Epithelial cell of proximal tubule (primary cell): ENCODE results near the gene KAT6B. TPM values are rescaled to one million over a fixed set of nuclear protein-coding genes. Genes with fewer than 3 reads are reported as not detected.

ENCODE experiments used
- DNase-seq: peaks from one replicate; pipeline ENCODE4 v3.0.0-alpha.2; 2011; ENCODE audit warnings: low read depth
- H3K4me3 ChIP-seq: 2 replicates; pipeline ENCODE4 v1.5.1; 2011; ENCODE audit warnings: low read depth, mild to moderate bottlenecking, low read length
- CTCF ChIP-seq: conservative IDR thresholded peaks from 2 replicates; pipeline ENCODE4 v1.5.1; 2012; ENCODE audit warnings: low read depth, mild to moderate bottlenecking, low read length
- total RNA-seq: library from RNA; depleted of rRNA; stranded (reverse); fragments of >200 nt; gene quantifications from 2 replicates; pipeline ENCODE4 v1.2.3, GENCODE V29; 2015

KAT6B gene
- total RNA-seq, 1 donor from 2014 or later, result 10.1 TPM

- H3K4me3 ChIP-seq, result no peak overlapping the region
- DNase-seq, result no peak
Measured at GRCh38 chr10:74923556-74923955, 97.2 kb downstream of the KAT6B start.

GRCh38 chr10:74924251-74924963 is 98.0 kb downstream of the KAT6B start:
- no peak overlapping the region for H3K4me3 ChIP-seq
- peak; percentile 95 for DNase-seq
- TF ChIP-seq CTCF, result no peak

More at GRCh38 chr10:74923556-74923955, 97.2 kb downstream of the KAT6B start:
- no peak for TF ChIP-seq CTCF

- H3K4me3 ChIP-seq, result no peak overlapping the region
- DNase-seq, result no peak
- TF ChIP-seq CTCF, result no peak
Measured at GRCh38 chr10:74925291-74925690, 98.9 kb downstream of the KAT6B start.

DNA sequence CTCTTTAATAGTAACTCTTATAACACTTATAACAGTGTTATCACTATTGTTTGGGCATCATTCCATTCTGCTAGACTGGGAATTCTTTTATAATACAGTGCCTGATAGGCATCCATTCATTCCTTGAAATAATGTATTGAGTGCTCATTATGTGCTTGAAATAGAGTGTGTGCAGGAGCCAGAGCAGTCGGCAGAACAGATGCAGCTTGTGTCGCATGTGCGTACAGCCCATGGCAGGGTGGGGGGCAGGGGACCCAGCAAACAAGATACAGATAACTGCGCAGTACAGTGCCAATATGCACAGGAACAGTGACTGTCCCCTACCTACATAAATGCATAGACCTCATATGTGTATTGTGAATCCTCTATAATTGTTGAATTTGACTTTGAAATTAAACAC is 99.3 kb downstream of the KAT6B start:
- no peak for TF ChIP-seq CTCF
- no peak for DNase-seq

GRCh38 chr10:74926791-74927585 is 100.6 kb downstream of the KAT6B start:
- DNase-seq, result no peak
- no peak overlapping the region for H3K4me3 ChIP-seq
- no peak for TF ChIP-seq CTCF

More for the DNA sequence above, 99.3 kb downstream of the KAT6B start:
- no peak overlapping the region for H3K4me3 ChIP-seq

DNA sequence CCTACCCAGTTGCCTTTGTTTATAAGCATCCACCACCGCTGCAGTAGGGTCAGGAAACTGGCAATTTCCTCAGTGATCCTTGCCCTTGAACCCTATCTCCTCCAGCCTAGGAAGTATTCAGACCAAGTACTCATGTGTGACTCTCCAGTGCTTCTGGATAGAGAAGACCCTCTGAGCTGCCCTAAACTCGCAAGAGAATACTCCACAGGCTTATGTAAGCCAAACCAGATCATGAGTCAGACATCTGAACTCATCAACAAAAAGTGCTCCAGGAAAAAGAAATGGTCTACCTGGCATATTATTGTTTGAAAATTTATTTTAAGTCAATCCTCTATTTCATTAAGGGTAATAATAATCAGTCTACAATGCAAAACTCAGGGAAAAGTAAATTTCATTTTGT is 101.3 kb downstream of the KAT6B start:
- no peak for DNase-seq

More for the DNA sequence above, 101.3 kb downstream of the KAT6B start:
- TF ChIP-seq CTCF, result no peak
- H3K4me3 ChIP-seq, result no peak overlapping the region
